Activated gamma-delta T cell treated with anti-CD3 and anti-CD28 coated beads, Interleukin-2, amount 50 U/mL, for 16 hours (primary cell): ENCODE measurements around the gene HMOX1.
"Not testable (repeated sequence)": the region's sequence is repeated elsewhere in the genome, so short reads cannot be mapped to it uniquely, and the experiment has no call there.

Experiments
- DNase-seq: peaks from one replicate; pipeline ENCODE4 v3.0.0-alpha.2; 2020; ENCODE audit warnings: low read depth

HMOX1 gene

DNA sequence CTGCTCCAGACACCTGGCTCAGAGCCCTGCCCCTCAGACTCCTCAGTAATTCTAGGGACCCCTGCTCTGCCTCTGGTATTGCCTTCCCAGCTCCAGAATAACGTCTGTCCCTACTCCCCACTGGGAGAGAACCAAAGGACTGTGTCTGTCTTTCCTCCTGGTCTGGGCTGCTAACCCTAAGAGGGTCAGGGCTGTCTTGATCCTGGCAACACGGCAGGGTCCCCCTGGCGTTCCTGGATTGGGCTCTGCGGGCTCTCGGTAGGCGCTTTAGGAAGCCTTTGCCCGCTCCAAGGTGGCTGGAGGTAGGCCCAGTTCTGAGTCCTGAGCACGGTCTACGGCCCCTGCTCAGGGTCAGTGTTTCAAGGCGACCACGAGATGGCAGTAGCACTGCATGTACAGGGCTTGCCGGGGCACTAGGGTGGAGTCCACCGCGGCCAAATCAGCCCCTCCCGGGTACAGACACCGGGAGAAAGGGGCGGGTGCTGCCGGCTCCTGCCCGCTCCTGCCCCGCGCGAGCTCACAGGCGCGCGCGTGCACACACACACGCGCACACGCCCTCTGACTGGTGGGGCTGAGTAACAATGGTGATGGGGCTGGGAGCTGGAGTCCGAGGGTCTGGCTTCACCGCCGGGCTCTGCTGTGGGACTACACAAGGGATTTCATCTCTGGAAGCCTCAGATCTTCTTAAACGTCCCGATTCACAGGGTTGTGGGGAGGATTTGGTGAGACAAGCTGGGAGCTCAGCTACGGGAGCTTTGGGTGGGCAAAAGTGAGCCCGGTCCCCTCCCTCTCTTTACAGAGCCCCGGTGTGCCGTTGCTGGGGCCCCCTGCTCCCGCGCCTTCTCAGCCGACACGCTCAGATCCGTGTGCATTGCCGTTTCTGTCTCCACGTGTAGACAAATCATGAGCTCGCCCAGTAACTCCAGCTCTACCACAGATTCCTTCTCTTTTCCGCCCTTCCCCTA, 30.1 kb upstream of the HMOX1 start:
- peak; percentile 74 for DNase-seq

DNA sequence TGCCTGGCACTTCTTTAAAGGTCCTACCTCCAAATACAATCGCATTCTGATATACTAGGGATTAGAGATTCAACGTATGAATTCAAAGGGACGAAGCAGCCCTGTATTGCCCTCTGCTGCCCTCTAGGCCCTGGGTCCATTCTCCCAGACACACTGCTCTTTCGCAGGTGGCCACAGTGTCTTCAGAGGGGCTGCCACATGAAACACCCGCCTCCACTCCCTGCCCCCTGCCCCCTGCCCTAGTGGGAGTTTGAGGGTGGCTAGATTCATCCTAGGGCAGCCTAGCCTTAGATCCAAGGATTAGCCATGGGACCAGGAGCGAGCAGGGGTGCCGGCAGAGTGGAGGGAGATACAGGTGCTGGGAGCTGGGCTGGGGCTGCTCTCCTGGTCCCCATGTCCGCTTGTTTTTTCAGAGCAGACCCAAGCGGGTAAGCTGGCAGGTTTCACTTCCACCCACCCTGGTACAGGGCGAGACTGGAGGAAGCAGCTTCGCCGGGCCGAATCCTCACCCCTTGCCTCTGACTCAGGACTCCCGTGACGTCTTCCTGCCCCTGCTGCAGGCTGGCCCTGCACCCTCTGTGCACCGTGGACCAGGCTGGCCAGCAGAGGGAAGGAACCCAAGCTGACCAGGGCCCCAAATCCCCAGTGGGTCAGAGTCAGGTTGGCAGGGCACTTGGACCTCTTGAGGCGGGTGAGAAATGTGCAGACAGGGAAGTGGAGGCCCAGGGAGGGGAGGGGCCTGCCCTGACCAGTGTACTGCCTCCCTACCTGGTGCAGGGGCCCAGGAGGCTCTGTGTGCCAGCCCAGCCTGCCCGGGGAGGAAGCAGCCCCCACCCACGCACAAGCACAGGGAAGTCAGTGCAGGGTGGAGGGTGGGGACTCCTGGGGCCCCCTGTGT, 28.4 kb upstream of the HMOX1 start:
- no peak for DNase-seq

DNA sequence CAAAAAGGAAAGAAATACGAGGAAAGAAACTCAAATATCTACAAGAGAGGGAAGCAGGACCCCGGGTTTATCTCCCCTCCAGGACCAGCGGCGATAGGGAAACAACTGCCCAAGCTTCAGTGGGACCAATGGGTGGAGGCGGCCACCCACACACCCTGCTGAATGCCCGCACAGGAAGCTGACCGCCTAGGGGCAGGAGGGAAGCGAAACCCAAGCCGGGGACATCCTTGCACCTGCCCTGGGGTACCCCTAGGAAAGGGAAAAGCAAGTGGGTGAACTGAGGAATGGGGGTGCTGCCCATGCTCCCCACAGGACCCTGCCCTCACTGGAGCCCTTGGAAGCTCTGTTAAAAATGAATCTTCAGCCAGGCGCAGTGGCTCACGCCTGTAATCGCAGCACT, 27.6 kb upstream of the HMOX1 start:
- no peak for DNase-seq

DNA sequence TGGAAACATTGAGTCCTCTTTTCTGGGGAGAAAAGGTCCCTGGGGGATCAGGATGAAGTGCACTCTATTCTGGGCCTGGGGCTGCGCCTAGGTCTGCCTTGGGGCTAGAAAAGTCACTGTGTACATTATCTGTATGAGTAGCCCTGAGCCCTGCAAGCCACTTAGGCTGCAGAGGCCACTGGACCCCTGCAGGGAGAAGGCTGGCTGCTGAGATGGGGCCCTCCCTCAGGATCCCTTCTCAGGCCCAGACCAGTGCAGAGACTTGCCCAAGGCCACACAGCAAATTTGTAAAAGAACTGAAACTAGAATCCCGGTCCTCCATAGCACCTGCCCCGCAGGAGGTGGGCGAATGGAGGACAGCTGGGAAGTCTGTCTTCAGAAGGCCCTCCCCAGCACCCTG, 26.8 kb upstream of the HMOX1 start:
- DNase-seq, result no peak

DNA sequence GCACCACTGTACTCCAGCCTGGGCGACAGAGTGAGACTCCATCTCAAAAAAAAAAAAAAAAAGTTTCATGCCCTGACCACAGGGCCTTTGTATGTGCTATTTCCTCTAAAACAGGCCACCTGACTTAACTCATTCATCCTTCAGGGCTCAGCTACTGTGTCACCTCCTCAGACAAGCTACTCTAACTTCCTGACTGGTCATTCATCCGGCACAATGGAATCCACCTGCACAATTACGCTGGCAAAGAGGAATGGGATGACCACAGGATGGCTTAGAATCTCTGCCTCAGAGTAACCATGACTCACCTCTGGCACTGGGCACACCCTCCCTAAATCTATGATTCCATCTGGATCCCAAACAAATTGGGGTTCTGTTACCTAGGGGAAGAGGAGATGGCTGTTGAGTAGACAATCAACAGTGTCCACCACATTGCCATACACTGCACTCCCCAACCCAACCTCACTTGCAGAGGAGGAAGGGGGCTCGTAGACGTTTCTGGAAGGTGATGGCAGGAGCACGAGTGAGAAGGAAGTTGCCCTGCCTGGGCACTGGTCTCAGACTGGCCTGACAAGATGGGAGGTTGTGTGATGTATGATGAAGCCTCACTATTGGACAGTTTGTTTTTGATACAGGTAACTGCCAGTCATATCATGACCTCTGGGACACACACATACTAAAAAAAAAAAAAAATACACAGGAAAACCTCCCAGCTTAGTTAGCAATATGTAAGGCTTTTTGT, 22.8 kb upstream of the HMOX1 start:
- DNase-seq, result no peak

DNA sequence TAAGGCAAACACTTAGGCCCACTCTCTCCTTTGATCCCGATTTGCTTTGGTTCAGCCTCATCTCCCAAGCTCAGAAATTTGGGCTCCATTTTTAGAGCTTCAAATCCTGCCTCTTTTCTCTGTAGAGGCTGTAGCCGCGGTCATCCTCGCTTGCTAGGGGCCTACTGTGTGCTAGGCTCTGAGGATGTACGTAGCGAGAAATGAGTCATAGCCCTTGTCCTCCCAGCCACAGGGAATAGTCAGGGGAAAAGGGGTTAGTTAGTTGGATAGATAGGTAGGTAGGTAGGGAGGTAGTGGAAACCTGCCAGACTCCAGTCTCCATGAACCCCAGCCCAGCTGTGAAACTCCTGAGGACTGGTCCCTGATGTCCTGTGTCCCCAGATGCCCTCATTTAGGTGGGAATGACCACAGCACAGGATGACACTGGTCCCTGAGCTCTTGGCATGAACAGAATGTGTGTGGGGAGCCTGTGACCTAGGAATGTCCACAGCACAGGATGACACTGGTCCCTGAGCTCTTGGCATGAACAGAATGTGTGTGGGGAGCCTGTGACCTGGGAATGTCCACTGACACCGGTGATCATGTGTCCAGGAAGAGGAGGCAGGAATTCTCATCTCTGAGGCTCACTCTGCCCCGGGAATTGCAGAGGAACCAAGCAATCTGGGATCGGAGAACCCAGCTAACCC, 21.4 kb upstream of the HMOX1 start:
- no peak for DNase-seq

DNA sequence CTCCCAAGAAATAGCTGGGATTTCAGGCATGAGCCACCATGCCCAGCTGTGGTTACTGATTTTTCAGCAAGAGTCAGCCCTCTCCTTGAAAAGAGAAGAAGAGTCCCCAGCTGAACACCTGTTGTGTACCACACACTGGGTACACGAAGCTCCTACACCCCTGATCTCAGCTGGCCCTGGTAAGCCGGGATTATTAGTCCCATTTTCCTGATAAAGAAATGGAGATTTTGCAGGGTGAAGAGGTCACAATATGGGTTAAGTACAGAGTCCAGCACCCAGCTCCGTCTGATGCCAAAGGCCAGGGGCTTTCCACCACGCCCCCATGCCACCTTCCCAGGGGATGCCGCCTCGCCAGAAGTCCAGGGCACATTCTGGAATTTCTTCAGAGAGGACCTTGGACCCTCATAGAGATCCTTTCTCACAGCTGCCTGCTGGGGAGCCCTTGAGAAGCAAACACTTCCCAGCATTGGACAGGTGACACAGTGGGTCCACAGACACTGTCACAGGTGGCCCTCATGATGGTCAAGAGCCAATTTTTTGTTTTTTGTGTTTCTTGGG, 19.8 kb upstream of the HMOX1 start:
- no peak for DNase-seq

DNA sequence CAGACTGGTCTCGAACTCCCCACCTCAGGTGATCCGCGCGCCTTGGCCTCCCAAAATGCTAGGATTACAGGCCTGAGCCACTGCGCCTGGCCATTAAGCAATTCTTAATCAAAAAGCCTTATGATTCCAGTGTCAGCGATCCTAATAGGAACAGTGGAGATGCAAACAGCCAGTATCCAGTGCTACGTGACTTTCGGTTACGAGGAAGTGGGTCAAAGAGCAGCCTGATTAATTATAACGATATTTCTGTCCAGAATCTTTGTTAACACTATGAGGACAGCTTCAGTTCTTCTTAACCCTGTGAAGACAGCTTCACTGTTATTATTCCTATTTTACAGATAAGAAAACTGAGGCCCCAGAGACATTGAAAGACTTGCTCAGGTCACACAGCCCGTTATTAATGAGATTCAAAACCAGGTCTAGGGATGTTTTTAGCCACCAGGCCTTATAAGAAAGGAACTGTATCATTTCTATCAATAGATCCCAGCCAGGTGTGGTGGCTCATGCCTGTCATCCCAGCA, 17.3 kb upstream of the HMOX1 start:
- no peak for DNase-seq

DNA sequence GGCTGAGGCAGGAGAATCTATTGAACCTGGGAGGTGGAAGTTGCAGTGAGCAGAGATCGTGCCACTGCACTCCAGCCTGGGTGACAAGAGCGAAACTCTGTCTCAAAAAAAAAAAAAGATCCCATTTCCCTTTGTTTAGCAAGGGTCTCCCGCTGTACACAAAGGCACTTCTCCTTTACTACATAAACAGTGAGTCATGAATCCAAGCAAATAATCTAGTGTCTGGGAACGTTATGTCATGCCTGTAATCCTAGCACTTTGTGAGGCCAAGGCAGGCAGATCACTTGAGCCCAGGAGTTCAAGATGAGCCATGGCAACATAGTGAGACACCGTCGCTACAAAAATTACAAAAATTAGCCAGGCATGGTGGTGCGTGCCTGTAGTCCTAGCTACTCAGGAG, 16.7 kb upstream of the HMOX1 start:
- DNase-seq, result not testable (repeated sequence)

DNA sequence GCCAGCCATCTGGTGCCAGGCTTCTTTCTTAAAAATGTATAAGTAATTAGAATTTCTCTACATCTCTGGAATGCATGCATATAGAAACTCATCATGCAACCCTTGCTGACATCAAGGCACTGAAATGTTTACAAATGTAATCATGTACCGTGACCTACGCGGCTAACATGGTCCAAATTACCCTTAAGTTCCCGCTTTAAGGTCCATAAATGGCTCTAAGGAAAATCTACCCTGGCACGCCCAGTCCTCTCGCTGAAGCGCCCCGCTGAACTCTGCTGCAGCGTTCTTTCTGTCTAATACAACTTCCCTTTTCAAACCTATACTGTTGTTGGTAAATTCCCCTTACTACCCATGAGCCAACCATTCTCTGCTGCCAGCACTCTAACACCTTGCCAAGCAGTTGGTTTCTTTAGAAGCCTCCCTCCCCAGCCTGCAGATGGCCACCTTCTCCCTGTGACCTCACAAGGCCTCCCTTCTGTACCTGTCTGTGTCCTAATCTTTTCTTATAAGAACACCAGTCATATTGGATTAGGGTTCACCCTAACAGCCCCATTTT, 13.5 kb upstream of the HMOX1 start:
- DNase-seq, result no peak

DNA sequence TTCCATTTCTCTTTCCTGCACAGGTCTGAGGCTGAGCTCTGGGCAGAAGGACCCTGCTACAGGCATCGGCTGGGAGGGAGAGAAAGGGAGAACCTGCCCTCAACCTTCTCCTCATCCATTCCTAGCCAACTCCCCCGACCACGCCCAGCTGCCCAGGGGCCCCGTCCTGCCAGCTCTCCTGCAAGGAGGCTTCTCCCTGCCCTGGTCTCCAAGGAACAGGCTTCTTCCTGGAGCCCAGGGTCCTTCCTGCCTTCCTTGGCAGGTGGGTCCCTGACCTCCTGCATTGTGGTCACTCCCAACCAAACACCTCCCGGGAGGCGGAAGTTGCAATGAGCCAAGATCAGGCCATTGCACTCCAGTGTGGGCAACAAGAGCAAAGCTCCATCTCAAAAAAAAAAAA, 12.5 kb upstream of the HMOX1 start:
- DNase-seq, result no peak

DNA sequence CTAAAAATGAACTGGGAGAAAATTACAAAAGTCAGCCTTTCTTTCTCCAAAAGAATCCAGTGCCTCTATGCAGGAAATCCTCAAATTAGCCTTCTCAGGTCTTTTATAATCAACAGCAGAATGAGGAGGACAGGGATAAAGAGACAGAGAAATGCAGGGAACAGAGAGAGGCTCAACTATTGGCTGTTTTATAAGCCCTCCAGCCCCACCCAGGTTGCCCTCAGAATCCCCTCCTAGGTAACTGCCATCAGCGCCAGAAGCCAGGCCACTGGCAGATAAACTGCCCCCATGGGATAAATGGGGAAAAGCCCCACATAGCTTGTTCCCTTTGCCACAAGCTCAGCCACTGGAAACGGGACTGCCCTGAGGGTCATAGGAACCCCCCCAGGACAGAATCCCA, 10.9 kb upstream of the HMOX1 start:
- no peak for DNase-seq

DNA sequence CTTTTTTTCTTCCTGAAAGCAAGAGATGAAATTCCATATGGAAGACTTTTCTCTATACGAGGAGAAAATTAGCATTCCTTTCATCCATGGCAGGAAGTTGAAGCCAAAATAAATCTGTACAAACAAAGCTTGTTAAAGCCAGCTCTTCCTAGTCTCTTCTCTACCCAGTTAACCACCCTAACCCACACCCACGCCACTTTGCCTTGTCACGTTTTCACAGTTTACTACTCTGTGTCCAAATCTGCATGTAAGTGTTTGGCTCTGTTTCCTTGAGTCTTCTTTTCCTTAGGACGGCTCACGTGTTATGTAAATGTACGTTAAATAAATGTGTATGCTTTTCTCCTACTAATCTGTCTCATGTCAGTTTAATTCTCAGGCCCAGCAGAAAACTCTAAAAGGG, 7.1 kb upstream of the HMOX1 start:
- no peak for DNase-seq

DNA sequence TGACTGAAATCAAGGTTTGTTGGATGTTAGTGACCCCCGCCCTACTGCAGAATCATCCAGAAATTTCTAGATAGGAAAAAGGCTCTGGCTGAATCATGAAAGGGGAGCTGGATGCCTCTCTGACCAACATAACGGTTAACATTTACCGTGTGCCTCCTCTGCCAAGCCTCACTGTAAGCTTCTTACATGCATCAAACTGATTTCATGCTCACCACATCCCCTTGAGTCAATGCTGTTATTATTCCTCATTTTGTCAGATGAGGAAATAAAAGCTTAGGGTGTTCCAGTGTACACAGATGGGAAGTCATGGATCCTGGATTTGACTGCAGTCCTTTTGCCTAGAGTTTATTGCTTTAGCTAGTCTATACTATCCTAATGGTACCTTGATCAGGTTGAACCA, 5.9 kb upstream of the HMOX1 start:
- DNase-seq, result no peak

DNA sequence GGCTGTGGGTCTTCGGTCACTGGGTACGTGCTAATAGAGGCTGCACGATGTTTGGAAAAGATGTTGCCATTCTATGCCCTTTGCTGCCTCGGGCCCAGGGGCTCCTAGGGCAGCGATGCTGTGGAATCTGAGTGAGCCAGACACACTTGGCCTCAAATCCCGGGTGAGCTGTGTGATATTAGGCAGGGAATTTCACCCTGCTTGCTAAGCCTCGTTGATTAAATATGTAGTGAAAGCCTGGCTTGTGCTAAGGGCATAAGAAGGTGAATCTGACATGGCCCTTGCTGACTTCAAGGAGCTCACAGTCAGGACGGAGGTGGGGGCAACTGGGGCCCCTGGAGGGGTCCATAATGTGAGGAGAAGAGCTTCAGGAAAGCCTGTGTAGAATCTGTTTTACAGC, 5.4 kb upstream of the HMOX1 start:
- DNase-seq, result no peak

DNA sequence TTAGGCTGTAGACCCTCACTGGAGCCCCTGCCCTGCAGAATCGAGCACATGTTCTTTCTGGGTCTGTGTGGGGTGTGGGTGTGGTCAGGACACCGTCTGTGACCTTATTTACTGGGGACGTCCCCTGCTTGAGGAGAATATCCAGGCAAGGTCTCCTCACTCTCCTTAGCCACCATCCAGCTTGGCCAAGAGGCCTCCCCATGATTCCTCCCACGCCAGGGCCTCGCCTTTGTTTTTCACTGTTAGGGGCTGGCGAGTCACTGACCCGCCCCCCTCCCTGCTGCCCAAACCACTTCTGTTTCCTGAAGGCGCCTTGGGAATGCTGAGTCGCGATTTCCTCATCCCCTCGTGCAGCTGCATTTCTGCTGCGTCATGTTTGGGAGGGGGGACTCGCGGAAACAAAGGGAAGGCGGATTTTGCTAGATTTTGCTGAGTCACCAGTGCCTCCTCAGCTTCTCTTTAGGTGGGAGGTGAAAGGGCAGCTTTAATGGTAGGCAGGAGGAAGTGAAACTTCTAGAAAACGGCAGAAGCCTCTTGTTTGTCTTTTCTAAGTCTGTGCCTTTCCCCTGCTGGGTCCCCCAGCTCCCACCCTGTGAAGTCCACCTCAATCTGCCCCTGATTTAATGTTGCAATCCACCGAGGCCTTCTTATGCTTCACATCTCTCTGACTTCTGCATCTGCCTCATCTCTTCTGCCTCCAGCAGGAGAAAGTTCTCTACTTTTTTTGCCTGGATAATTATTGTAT, 4.0 kb upstream of the HMOX1 start:
- DNase-seq, result no peak

DNA sequence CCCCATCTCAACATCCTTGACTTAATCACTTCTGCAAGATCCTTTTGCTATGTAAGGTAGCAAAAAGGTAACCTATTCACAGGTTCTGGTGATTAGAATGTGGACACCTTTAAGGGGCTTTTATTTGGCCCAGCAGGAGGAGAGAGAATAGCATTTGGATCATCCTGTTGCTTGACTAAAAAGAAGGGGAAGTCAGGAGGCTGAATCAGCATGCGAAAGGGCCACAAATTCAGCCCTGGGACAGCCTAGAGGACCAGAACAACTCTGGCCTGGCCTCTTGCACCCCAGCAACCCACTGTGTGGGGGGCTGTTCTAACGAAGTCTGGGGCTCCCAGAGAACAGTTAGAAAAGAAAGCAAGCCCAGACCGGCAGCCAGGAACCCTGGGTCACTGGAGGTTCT, 3.2 kb upstream of the HMOX1 start:
- no peak for DNase-seq

DNA sequence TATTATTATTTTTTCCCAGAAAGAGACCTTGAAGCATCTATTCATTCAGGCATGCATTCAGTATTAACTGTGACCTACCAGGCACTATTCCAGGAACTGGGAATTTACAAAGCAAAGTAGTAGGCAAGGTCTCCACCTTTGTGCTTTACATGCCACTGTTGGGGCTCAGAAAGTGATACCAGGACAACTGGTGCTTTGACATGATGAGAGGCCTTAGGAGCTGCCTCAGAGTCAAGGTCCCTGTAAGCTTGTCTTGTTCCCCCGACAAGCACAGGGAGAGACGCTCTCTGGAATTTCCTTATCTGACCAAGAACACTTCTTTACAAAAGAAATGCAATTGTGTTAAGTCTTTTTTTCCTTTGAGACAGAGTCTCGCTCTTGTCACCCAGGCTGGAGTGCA, 2.3 kb upstream of the HMOX1 start:
- DNase-seq, result no peak

DNA sequence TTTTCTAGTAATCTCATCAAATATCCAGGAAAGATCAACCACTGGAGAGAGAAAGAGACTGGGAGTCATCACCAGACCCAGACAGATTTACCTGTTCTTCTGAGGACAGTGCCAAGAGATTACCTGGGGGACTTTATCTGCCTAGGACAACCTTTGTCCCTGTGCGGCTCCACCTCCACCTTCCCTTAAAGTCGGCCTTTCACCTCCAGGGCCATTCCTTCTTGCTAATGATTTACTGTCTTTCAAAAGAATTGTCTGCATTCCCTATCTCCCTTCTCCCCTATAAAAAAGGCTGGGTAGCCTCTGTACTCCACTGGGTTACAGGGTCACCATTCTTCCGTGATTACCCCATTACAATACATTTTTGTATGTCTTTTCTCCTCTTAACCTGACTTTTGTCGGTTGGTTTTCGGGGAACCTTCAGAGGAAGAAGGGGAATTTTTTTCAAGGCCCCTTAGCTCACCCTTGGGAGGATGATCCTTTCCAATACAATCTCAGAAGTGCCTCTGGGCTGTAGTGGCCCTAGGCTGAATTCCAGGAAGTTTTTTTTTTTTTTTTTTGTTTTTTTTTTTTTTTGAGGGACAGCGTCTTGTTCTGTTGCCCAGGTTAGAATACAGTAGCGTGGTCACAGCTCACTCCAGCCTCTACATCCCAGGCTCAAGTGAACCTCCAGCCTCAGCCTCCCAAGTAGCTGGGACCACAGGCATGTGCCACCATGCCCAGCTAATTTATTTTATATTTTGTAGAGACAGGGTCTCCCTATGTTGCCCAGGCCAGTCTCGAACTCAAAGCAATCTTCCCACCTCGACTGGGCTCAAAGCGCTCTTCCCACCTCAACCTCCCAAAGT, 1.5 kb upstream of the HMOX1 start:
- no peak for DNase-seq
